DND-41 (cell line): ENCODE data around the gene OR2L3.

Experiments
- CTCF ChIP-seq: IDR thresholded peaks from 2 replicates; pipeline ENCODE4 v1.5.1; 2012; ENCODE audit warnings: borderline replicate concordance, low read length, moderate library complexity, mild to moderate bottlenecking; ENCODE audit not compliant: poor library complexity, severe bottlenecking; ENCODE audit errors: extremely low read depth
- EZH2 ChIP-seq: IDR thresholded peaks from 3 replicates; pipeline ENCODE4 v1.6.1; 2012; ENCODE audit warnings: borderline replicate concordance, low read depth, mild to moderate bottlenecking, moderate library complexity, low read length, inconsistent platforms; ENCODE audit not compliant: severe bottlenecking

- TF ChIP-seq EZH2, result no peak
- no peak for TF ChIP-seq CTCF
Observed at GRCh38 chr1:248045209-248045608, 1.4 kb upstream of the OR2L3 start.
